HG03439 (cell line): Measurements from ENCODE around the gene CFAP221.
"Not testable (repeated sequence)": the region's sequence is repeated elsewhere in the genome, so short reads cannot be mapped to it uniquely, and the experiment has no call there.

ENCODE experiments used
- ATAC-seq: cut with Tn5 transposase; IDR thresholded peaks from one replicate; pipeline ENCODE4 v1.9.1; 2021; ENCODE audit warnings: mild to moderate bottlenecking, moderate library complexity; ENCODE audit not compliant: unreplicated experiment

The CFAP221 gene

GRCh38 chr2:119583291-119583690 lies 39.0 kb downstream of the CFAP221 start:
- no peak for ATAC-seq

GRCh38 chr2:119584469-119584868 lies 40.2 kb downstream of the CFAP221 start:
- no peak for ATAC-seq

GRCh38 chr2:119586085-119586484 lies 41.8 kb downstream of the CFAP221 start:
- ATAC-seq: no peak

- no peak for ATAC-seq
These were observed 46.6 kb downstream of the CFAP221 start for GRCh38 chr2:119590873-119591272.

- ATAC-seq: no peak
These were observed 47.3 kb downstream of the CFAP221 start for GRCh38 chr2:119591523-119591922.

GRCh38 chr2:119592436-119592835 lies 48.2 kb downstream of the CFAP221 start:
- ATAC-seq: no peak

- ATAC-seq: no peak
These were observed 52.4 kb downstream of the CFAP221 start for GRCh38 chr2:119596638-119597037.

- ATAC-seq: no peak
These were observed 54.5 kb downstream of the CFAP221 start for GRCh38 chr2:119598596-119599263.

GRCh38 chr2:119599384-119599783 lies 55.1 kb downstream of the CFAP221 start:
- ATAC-seq: no peak

- ATAC-seq: no peak
These were observed 60.8 kb downstream of the CFAP221 start for GRCh38 chr2:119605096-119605495.

- ATAC-seq: no peak
These were observed 62.4 kb downstream of the CFAP221 start for GRCh38 chr2:119606674-119607073.

- ATAC-seq: no peak
These were observed 64.3 kb downstream of the CFAP221 start for GRCh38 chr2:119608553-119608952.

GRCh38 chr2:119609337-119609736 lies 65.1 kb downstream of the CFAP221 start:
- ATAC-seq: no peak

GRCh38 chr2:119614140-119614539 lies 69.9 kb downstream of the CFAP221 start:
- ATAC-seq: not testable (repeated sequence)

GRCh38 chr2:119616421-119616820 lies 72.2 kb downstream of the CFAP221 start:
- no peak for ATAC-seq

GRCh38 chr2:119617455-119617854 lies 73.2 kb downstream of the CFAP221 start:
- no peak for ATAC-seq

- ATAC-seq: not testable (repeated sequence)
These were observed 74.5 kb downstream of the CFAP221 start for GRCh38 chr2:119618725-119619124.

- no peak for ATAC-seq
These were observed 81.0 kb downstream of the CFAP221 start for GRCh38 chr2:119625226-119625625.

- no peak for ATAC-seq
These were observed 85.1 kb downstream of the CFAP221 start for GRCh38 chr2:119629323-119629825.

GRCh38 chr2:119630121-119630520 lies 85.9 kb downstream of the CFAP221 start:
- ATAC-seq: no peak

GRCh38 chr2:119637371-119637770 lies 93.1 kb downstream of the CFAP221 start:
- no peak for ATAC-seq

- no peak for ATAC-seq
These were observed 94.0 kb downstream of the CFAP221 start for GRCh38 chr2:119638246-119638645.
